ENCODE measurements around the gene METAP1D. TPM values are rescaled to one million over a fixed set of nuclear protein-coding genes. Genes with fewer than 3 reads are reported as not detected.

METAP1D gene
- total and polyA plus RNA-seq, 9 donors = 7.0 to 14.3 (median 10.9) TPM

DNA sequence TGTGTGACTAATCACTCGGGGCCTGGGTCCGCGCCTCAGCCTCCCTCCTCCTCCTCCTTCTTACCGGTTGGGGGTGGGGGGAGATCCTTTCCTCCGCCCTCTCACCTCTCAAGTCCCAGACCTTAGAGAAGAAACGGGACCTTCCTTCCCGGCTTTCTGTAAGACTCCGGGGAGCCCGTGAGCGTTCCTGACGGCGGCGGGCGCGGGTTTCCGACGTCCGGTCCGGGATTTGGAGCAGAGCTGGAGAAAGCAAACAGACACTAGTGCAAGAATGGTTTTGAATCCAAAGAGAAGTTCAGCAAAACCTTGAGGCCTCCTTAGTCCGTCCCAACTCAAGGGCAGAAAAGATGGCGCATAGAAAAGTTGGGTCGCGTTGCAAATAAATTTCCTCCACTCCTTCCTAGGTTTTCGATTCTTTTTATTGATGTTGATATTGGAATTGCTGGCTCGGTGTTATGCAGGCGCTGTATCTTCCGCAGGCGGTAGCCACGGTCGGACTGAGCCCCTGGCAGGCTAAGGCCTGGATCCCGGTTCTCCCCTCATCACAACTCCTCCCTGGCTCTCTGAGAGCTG, 87.5 kb downstream of the METAP1D start:
- Histone ChIP-seq H3K27ac (no peak overlapping the region), H3K27me3 (peaks cover 52% of the 10 kb centered on the region), H3K4me3 (no peak overlapping the region), H3K4me1 (ENCODE audit: insufficient read depth) (peaks cover 6% of the 10 kb centered on the region), H3K36me3 (no peaks in the 10 kb centered on the region), H3K9me3 (no peaks in the 10 kb centered on the region)
- no peak for TF ChIP-seq POLR2A (IDR thresholded peaks at IDR 0.05)
- no peak for TF ChIP-seq EP300 (IDR thresholded peaks at IDR 0.05)
- TF ChIP-seq, protein P1, sequence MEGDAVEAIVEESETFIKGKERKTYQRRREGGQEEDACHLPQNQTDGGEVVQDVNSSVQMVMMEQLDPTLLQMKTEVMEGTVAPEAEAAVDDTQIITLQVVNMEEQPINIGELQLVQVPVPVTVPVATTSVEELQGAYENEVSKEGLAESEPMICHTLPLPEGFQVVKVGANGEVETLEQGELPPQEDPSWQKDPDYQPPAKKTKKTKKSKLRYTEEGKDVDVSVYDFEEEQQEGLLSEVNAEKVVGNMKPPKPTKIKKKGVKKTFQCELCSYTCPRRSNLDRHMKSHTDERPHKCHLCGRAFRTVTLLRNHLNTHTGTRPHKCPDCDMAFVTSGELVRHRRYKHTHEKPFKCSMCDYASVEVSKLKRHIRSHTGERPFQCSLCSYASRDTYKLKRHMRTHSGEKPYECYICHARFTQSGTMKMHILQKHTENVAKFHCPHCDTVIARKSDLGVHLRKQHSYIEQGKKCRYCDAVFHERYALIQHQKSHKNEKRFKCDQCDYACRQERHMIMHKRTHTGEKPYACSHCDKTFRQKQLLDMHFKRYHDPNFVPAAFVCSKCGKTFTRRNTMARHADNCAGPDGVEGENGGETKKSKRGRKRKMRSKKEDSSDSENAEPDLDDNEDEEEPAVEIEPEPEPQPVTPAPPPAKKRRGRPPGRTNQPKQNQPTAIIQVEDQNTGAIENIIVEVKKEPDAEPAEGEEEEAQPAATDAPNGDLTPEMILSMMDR (IDR thresholded peaks at IDR 0.05) = no peak
- 10 to 14% (median 12%) methylated on average over 31 of the region's 31 CpGs for WGBS, 3 donors
- DNase-seq = no peak
- intact Hi-C loops (cut with DNase I) = loop anchor here in 2 of 4 donors (10.0 kb wide), 1 partner anchor 162 kb away; the partner anchor contains the start of gene HAT1 (in 2 of the 2)

DNA sequence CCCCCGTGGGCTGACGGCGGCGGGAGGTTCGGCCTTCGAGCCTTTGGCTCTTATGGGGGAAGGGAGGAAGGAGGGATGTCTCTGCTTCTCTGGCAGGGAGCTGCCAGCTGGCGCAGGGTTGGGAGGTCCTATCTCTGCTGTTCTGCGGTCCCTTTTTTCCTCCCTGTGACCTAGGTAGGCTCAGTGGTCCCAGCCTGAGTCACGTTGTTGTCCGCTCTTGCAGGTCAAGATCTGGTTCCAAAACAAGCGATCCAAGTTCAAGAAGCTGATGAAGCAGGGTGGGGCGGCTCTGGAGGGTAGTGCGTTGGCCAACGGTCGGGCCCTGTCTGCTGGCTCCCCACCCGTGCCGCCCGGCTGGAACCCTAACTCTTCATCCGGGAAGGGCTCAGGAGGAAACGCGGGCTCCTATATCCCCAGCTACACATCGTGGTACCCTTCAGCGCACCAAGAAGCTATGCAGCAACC, 88.1 kb downstream of the METAP1D start:
- intact Hi-C loops (cut with DNase I) = loop anchor here in 2 of 4 donors (10.0 kb wide), 1 partner anchor 163 kb away; the partner anchor contains the start of gene HAT1 (in 2 of the 2)
- H3K9me3 ChIP-seq = no peaks in the 10 kb centered on the region
- no peak overlapping the region for H3K4me3 ChIP-seq
- DNase-seq = no peak
- H3K27ac ChIP-seq = no peak overlapping the region
- peaks cover 53% of the 10 kb centered on the region for H3K27me3 ChIP-seq
- 10 to 12% (median 11%) methylated on average over 23 of the region's 23 CpGs for WGBS, 3 donors
- H3K4me1 ChIP-seq (ENCODE audit: insufficient read depth) = peaks cover 6% of the 10 kb centered on the region
- TF ChIP-seq, protein P1 (IDR thresholded peaks at IDR 0.05) = no peak
- TF ChIP-seq POLR2A (IDR thresholded peaks at IDR 0.05) = no peak
- no peak for TF ChIP-seq EP300 (IDR thresholded peaks at IDR 0.05)
- H3K36me3 ChIP-seq = no peaks in the 10 kb centered on the region

DNA sequence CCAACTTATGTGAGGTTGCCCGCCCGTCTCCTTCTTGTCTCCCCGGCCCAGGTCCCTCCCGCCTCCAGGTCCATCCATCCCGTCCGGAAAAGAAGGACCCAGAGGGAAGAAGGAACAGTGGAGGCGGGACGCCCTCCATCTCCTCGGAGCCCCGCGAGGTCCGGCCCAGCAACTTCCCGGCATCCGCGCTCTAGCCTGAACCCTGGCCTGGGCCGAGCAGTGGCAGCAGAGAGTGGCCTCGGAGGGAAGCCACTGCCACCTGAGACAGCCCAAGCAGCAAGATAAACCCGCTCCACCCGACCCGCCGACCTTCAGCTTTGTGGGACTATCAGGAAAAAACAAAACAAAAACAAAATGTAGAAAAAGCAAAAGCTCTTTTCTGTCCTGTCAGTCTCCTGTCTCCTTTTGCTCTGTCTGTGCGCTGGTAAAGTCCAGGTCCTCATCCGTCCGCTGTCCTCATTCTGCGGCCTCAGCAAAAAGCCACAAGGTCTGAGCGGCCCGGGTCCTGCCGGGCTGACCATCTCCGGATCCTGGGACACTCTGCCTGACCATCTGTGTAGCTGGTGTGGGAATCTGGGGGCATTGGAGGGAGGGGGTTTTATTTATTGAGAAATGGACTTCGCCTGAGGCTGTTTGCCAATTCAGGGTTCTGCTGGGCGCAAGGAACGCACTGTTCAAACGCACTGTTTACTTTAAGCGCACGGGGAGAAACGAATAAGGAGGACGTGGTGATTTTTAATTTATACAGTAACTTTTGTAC, 88.7 kb downstream of the METAP1D start:
- no peak overlapping the region for H3K27ac ChIP-seq
- peaks cover 51% of the 10 kb centered on the region for H3K27me3 ChIP-seq
- H3K36me3 ChIP-seq = no peaks in the 10 kb centered on the region
- no peak for TF ChIP-seq POLR2A (IDR thresholded peaks at IDR 0.05)
- TF ChIP-seq, protein P1 (IDR thresholded peaks at IDR 0.05) = no peak
- TF ChIP-seq EP300 (IDR thresholded peaks at IDR 0.05) = no peak
- H3K4me3 ChIP-seq = no peak overlapping the region
- DNase-seq = peak in 1 of 5 donors; percentile 17
- intact Hi-C loops (cut with DNase I) = loop anchor here in 2 of 4 donors (10.0 kb wide), 1 partner anchor 164 kb away; the partner anchor contains the start of gene HAT1 (in 2 of the 2)
- H3K9me3 ChIP-seq = no peaks in the 10 kb centered on the region
- peaks cover 6% of the 10 kb centered on the region for H3K4me1 ChIP-seq (ENCODE audit: insufficient read depth)
- WGBS, 3 donors = 14 to 24% (median 17%) methylated on average over 37 of the region's 37 CpGs

DNA sequence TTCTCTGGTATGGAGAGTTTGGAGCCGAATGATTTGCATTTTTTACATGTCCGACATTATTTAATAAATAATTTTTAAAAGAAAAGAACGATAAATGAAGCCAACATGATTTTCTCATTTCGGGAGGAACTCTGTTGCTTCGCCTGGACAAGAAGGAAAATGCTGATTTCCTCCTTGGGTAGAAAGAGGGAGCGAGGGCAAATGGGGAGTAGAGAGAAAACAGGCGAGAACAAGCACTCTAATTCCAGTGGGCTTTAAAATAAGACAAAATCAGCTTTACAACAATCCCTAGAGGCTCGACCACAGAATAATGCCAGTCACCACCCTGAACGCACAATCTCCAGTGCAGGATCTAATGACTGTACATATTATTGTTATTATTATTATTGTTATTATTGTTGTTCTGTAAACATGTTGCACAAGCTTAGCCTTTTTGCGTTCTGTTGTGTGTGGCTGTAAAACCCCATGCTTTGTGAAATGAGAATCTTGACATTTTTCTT, 89.3 kb downstream of the METAP1D start:
- WGBS, 3 donors = 21 to 33% (median 27%) methylated on average over 10 of the region's 10 CpGs
- intact Hi-C loops (cut with DNase I) = loop anchor here in 2 of 4 donors (10.0 kb wide), 1 partner anchor 164 kb away; the partner anchor contains the start of gene HAT1 (in 2 of the 2)
- DNase-seq = no peak

More for the DNA sequence above, 89.3 kb downstream of the METAP1D start:
- H3K4me3 ChIP-seq = no peak overlapping the region
- H3K27me3 ChIP-seq = peaks cover 45% of the 10 kb centered on the region
- H3K27ac ChIP-seq = no peak overlapping the region
- peaks cover 6% of the 10 kb centered on the region for H3K4me1 ChIP-seq (ENCODE audit: insufficient read depth)
- H3K9me3 ChIP-seq = no peaks in the 10 kb centered on the region
- TF ChIP-seq, protein P1 (IDR thresholded peaks at IDR 0.05) = no peak
- no peak for TF ChIP-seq EP300 (IDR thresholded peaks at IDR 0.05)
- TF ChIP-seq POLR2A (IDR thresholded peaks at IDR 0.05) = no peak
- H3K36me3 ChIP-seq = no peaks in the 10 kb centered on the region
